NCI-H748 (cell line): ENCODE results near the gene CCDC86.
A peak's percentile ranks its signal among the peaks of the same experiment; 100 is the strongest.

Experiments used
- DNase-seq: peaks from one replicate; lab custom pipeline; 2025; ENCODE audit not compliant: unreplicated experiment; lab: John Stamatoyannopoulos, UW

CCDC86 gene

GRCh38 chr11:60831143-60831500 is 10.8 kb upstream of the CCDC86 start:
- peak; percentile 87 for DNase-seq

GRCh38 chr11:60831501-60832079 is 10.3 kb upstream of the CCDC86 start:
- peak; percentile 38 for DNase-seq

- DNase-seq: no peak
Observed at GRCh38 chr11:60834742-60835533, 7.0 kb upstream of the CCDC86 start.

GRCh38 chr11:60835534-60835846 is 6.4 kb upstream of the CCDC86 start:
- no peak for DNase-seq

GRCh38 chr11:60836866-60837515 is 4.9 kb upstream of the CCDC86 start:
- DNase-seq: no peak

GRCh38 chr11:60838132-60838531 is 3.8 kb upstream of the CCDC86 start:
- DNase-seq: no peak

GRCh38 chr11:60840470-60841430 is 1.2 kb upstream of the CCDC86 start:
- no peak for DNase-seq

- no peak for DNase-seq
Observed at GRCh38 chr11:60842668-60843600, 1.0 kb downstream of the CCDC86 start.

GRCh38 chr11:60844045-60844869 is 2.3 kb downstream of the CCDC86 start:
- no peak for DNase-seq

- DNase-seq: no peak
Observed at GRCh38 chr11:60844870-60845221, 2.9 kb downstream of the CCDC86 start.

- DNase-seq: no peak
Observed at GRCh38 chr11:60845338-60845737, 3.4 kb downstream of the CCDC86 start.

- no peak for DNase-seq
Observed at GRCh38 chr11:60847281-60847680, 5.4 kb downstream of the CCDC86 start.

- no peak for DNase-seq
Observed at GRCh38 chr11:60847896-60848295, 6.0 kb downstream of the CCDC86 start.

- DNase-seq: no peak
Observed at GRCh38 chr11:60848714-60849151, 6.8 kb downstream of the CCDC86 start.

GRCh38 chr11:60849641-60850520 is 8.0 kb downstream of the CCDC86 start:
- DNase-seq: no peak

- DNase-seq: no peak
Observed at GRCh38 chr11:60851327-60852104, 9.6 kb downstream of the CCDC86 start.

- no peak for DNase-seq
Observed at GRCh38 chr11:60852117-60852981, 10.4 kb downstream of the CCDC86 start.
